Suprapubic skin (tissue), 4 donors: ENCODE data around the gene ZSCAN29. TPM values are rescaled to one million over a fixed set of nuclear protein-coding genes. Genes with fewer than 3 reads are reported as not detected.

Source experiments
- DNase-seq, 2 donors: peaks; one replicate each; pipeline ENCODE4 v3.0.0-alpha.2; 2019; ENCODE audit warnings: low spot score in 2 of 2
- H3K27ac ChIP-seq: fragments of 200-600 bp; sonication (generic); one replicate; pipeline ENCODE4 v1.5.1; 2019
- H3K27me3 ChIP-seq: fragments of 200-600 bp; sonication (generic); one replicate; pipeline ENCODE4 v1.5.1; 2019
- H3K36me3 ChIP-seq: fragments of 200-600 bp; sonication (generic); one replicate; pipeline ENCODE4 v1.5.1; 2019
- H3K4me1 ChIP-seq: fragments of 200-600 bp; sonication (generic); one replicate; pipeline ENCODE4 v1.5.1; 2019
- H3K4me3 ChIP-seq: fragments of 200-600 bp; sonication (generic); one replicate; pipeline ENCODE4 v1.5.1; 2019; ENCODE audit warnings: mild to moderate bottlenecking
- H3K9me3 ChIP-seq: fragments of 200-600 bp; sonication (generic); one replicate; pipeline ENCODE4 v1.5.1; 2019
- EP300 ChIP-seq: sonication (generic); formaldehyde crosslinking; IDR thresholded peaks from one replicate; pipeline ENCODE4 v1.6.1; 2017; ENCODE audit warnings: antibody characterized with exemption
- POLR2A ChIP-seq, 2 donors: fragments of 450-650 bp; IDR thresholded peaks; one replicate each; pipeline ENCODE4 v1.6.1; 2017; ENCODE audit warnings: antibody characterized with exemption in 2 of 2, mild to moderate bottlenecking in 2 of 2, moderate library complexity in 2 of 2
- POLR2AphosphoS5 ChIP-seq, 3 donors: sonication (generic); formaldehyde crosslinking; IDR thresholded peaks; one replicate each; pipeline ENCODE4 v1.6.1; 2017; ENCODE audit warnings: antibody characterized with exemption in 3 of 3
- WGBS: methylation state at CpG from one replicate; pipeline ENCODE4 v1.1.5; 2018; 5-methylcytosine and 5-hydroxymethylcytosine counted together
- total RNA-seq, 4 donors: library from RNA; depleted of rRNA; stranded (reverse); fragments of >200 nt; gene quantifications; one replicate each; pipeline ENCODE4 v1.1.0, GENCODE V29; 2016
- TF ChIP-seq, protein P1 (sequence below), 2 donors: fragments of 200-600 bp in 1 of 2; fragments of 450-650 bp in 1 of 2; sonication (generic) in 1 of 2; IDR thresholded peaks; one replicate each; pipeline ENCODE4 v1.5.1; 2016 to 2019; ENCODE audit warnings: antibody characterized with exemption in 2 of 2, mild to moderate bottlenecking in 1 of 2, moderate library complexity in 1 of 2

ZSCAN29 gene
- total RNA-seq, 4 donors from 2014 or later, result 7.7 to 21.1 (median 16.2) TPM

GRCh38 chr15:43378601-43379000 lies 7.8 kb upstream of the ZSCAN29 start:
- H3K27me3 ChIP-seq, result no peaks in the 10 kb centered on the region
- H3K4me3 ChIP-seq, result no peak overlapping the region
- no peaks in the 10 kb centered on the region for H3K9me3 ChIP-seq
- TF ChIP-seq EP300 (no peak), POLR2A (IDR thresholded peaks at IDR 0.05) (no peak), POLR2AphosphoS5 (IDR thresholded peaks at IDR 0.05) (no peak)
- TF ChIP-seq, protein P1, sequence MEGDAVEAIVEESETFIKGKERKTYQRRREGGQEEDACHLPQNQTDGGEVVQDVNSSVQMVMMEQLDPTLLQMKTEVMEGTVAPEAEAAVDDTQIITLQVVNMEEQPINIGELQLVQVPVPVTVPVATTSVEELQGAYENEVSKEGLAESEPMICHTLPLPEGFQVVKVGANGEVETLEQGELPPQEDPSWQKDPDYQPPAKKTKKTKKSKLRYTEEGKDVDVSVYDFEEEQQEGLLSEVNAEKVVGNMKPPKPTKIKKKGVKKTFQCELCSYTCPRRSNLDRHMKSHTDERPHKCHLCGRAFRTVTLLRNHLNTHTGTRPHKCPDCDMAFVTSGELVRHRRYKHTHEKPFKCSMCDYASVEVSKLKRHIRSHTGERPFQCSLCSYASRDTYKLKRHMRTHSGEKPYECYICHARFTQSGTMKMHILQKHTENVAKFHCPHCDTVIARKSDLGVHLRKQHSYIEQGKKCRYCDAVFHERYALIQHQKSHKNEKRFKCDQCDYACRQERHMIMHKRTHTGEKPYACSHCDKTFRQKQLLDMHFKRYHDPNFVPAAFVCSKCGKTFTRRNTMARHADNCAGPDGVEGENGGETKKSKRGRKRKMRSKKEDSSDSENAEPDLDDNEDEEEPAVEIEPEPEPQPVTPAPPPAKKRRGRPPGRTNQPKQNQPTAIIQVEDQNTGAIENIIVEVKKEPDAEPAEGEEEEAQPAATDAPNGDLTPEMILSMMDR (IDR thresholded peaks at IDR 0.05), result no peak
- H3K36me3 ChIP-seq, result peaks cover 34% of the 10 kb centered on the region
- DNase-seq, result no peak
- no peak overlapping the region for H3K27ac ChIP-seq
- no peaks in the 10 kb centered on the region for H3K4me1 ChIP-seq

DNA sequence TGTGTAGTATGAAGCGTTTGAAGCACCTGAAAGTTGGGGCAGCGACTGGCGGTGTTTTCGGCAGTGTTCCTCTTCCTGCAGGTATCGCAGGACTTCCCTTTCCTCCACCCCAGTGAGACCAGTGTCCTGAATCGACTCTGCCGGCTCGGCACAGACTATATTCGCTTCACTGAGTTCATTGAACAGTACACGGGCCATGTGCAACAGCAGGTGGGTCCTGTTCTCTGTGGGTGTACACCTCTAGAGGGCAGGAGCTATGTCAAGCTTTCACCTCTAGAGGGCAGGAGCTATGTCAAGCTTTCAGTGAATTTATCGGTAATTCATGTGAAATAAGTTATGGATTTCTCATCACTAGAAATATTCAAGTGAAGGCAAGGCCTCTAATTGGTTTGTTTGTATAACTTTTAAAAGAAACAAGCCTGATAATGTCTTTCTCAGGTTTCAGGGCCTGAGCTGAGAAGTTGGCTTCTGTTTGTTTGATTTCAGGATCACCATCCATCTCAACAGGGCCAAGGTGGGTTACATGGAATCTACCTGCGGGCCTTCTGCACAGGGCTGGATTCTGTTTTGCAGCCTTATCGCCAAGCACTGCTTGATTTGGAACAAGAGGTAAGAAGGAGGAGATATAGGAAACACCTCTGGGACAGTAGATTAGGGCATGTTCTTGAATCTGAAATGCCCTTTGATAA lies 5.3 kb upstream of the ZSCAN29 start:
- H3K27me3 ChIP-seq, result no peaks in the 10 kb centered on the region
- no peaks in the 10 kb centered on the region for H3K9me3 ChIP-seq
- TF ChIP-seq EP300, result no peak
- TF ChIP-seq POLR2A (IDR thresholded peaks at IDR 0.05), result no peak
- no peak for TF ChIP-seq POLR2AphosphoS5 (IDR thresholded peaks at IDR 0.05)
- TF ChIP-seq, protein P1 (IDR thresholded peaks at IDR 0.05), result peak in 1 of 2 donors; percentile 51
- H3K27ac ChIP-seq, result no peak overlapping the region
- no peak for DNase-seq
- no peak overlapping the region for H3K4me3 ChIP-seq
- peaks cover 13% of the 10 kb centered on the region for H3K36me3 ChIP-seq
- peaks cover 17% of the 10 kb centered on the region for H3K4me1 ChIP-seq
- WGBS, result 88% methylated on average over 13 of the region's 13 CpGs

DNA sequence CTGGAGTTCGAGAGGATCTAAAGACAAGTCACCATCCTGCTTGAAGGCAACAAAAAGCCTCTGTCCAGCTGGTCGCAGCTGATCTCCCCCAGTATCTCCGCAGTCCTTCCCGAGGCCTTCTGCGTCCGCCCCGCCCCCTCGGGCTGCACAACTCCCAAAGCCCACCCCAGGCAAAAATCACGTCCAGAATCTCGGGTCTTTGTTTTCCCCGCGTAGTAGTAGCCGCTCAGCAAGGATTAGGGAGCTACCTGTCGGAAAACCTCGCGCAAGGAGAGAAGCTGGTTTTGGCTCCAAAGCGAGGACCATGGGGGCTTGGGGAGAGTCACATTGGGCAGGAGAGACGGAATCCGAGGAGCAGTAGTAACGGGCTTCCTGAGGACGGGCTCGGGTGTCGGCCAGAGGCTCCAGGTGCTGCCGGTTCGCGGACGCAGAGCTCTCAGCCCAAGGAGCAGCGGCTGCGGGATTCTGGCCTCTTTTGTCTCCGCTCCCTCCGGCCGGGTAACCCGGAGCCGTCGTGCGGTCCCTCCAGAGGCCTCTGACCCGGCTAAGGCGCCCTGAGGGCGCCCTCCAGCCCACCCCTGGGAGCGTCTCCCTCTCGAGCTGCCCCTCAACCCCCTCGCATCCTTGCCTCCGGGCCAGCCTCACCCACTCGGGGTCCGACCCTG lies 401 bp downstream of the ZSCAN29 start:
- WGBS, result under 1% methylated on average over 24 of the region's 45 CpGs

DNA sequence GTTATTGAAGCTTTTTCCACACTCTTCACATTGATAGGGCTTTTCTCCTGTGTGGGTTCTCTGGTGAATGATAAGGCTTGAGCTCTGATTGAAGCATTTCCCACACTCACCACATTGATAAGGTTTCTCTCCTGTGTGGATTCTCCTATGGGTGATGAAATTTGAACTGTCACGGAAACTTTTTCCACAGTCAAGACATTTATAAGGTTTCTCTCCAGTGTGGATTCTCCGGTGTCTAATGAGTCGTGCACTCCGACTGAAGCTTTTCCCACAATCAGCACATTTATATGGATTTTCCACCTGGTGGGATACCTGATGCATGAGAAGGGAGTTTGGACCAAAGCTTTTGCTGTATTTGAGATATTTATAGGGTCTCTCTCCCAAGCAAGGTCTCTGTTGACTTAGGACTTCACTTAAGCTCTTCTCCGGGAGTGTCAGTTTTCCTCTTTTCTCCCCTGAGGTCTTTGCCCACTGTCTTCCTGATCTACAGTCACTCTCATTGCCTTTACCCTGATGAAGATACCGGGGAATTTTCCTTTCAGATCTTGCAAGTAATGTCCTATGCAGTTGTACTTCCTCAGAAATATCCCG lies 9.4 kb downstream of the ZSCAN29 start:
- DNase-seq, result no peak
- 96% methylated on average over 7 of the region's 7 CpGs for WGBS
- TF ChIP-seq, protein P1 (IDR thresholded peaks at IDR 0.05), result no peak

More for the DNA sequence above, 401 bp downstream of the ZSCAN29 start:
- Histone ChIP-seq H3K36me3 (peaks cover 17% of the 10 kb centered on the region), H3K9me3 (no peaks in the 10 kb centered on the region), H3K4me1 (peaks cover 38% of the 10 kb centered on the region), H3K27ac (peak overlapping the region; percentile 35), H3K4me3 (peak overlapping the region; percentile 84), H3K27me3 (no peaks in the 10 kb centered on the region)
- DNase-seq, result peak in 1 of 2 donors; percentile 58
- TF ChIP-seq POLR2A (IDR thresholded peaks at IDR 0.05) (no peak), POLR2AphosphoS5 (IDR thresholded peaks at IDR 0.05) (no peak), EP300 (no peak)
- TF ChIP-seq, protein P1 (IDR thresholded peaks at IDR 0.05), result no peak

GRCh38 chr15:43360821-43361220 lies 10.0 kb downstream of the ZSCAN29 start:
- Histone ChIP-seq H3K4me1 (no peaks in the 10 kb centered on the region), H3K27me3 (no peaks in the 10 kb centered on the region), H3K9me3 (peaks cover 30% of the 10 kb centered on the region), H3K36me3 (peaks cover 68% of the 10 kb centered on the region), H3K4me3 (no peak overlapping the region), H3K27ac (no peak overlapping the region)
- WGBS, result 94% methylated on average over 4 of the region's 4 CpGs
- TF ChIP-seq POLR2A (IDR thresholded peaks at IDR 0.05) (no peak), EP300 (no peak), POLR2AphosphoS5 (IDR thresholded peaks at IDR 0.05) (no peak)
- TF ChIP-seq, protein P1 (IDR thresholded peaks at IDR 0.05), result no peak
- no peak for DNase-seq

More for the DNA sequence above, 9.4 kb downstream of the ZSCAN29 start:
- Histone ChIP-seq H3K4me1 (no peaks in the 10 kb centered on the region), H3K9me3 (peaks cover 30% of the 10 kb centered on the region), H3K36me3 (peaks cover 74% of the 10 kb centered on the region), H3K27me3 (no peaks in the 10 kb centered on the region), H3K4me3 (no peak overlapping the region), H3K27ac (no peak overlapping the region)
